A673 (cell line): ENCODE measurements around the gene SPATC1L. TPM values are rescaled to one million over a fixed set of nuclear protein-coding genes. Genes with fewer than 3 reads are reported as not detected.

Experiments
- BruUV-seq: library from RNA; stranded (reverse); fragments of 400-500 nt; replicated peaks from 2 replicates; lab custom pipeline; 2021; lab: Mats Ljungman, UMichigan
- CTCF ChIA-PET: fragments of 300-600 bp; sonication (Branson Sonifier 250); formaldehyde crosslinking; loops from one replicate; lab custom pipeline; 2022; ENCODE audit warnings: antibody characterized with exemption; lab: Charles Lee
- POLR2A ChIA-PET: fragments of 300-600 bp; sonication (Branson Sonifier 250); formaldehyde crosslinking; loops from one replicate; lab custom pipeline; 2022; ENCODE audit warnings: antibody characterized with exemption; ENCODE audit not compliant: low non-redundant PET; lab: Charles Lee
- DNase-seq: peaks from one replicate; pipeline ENCODE4 v3.0.0-alpha.2; 2015; ENCODE audit warnings: low spot score
- H3K27ac ChIP-seq: fragments of 200-600 bp; sonication (generic); 2 replicates; pipeline ENCODE4 v1.5.1; 2016; ENCODE audit warnings: mixed run types, low read depth, mild to moderate bottlenecking, mixed read lengths, antibody characterized with exemption, low read length; ENCODE audit not compliant: poor library complexity, severe bottlenecking
- H3K27me3 ChIP-seq: fragments of 200-600 bp; sonication (generic); replicated peaks from 2 replicates; pipeline ENCODE4 v1.6.1; 2017; ENCODE audit warnings: mixed run types, low read depth, mild to moderate bottlenecking, mixed read lengths, antibody characterized with exemption, low read length; ENCODE audit not compliant: insufficient read depth, poor library complexity
- H3K36me3 ChIP-seq: fragments of 200-600 bp; sonication (generic); 2 replicates; pipeline ENCODE4 v1.6.1; 2016; ENCODE audit warnings: mixed run types, mild to moderate bottlenecking, mixed read lengths, antibody characterized with exemption, low read length; ENCODE audit not compliant: insufficient read depth, poor library complexity, severe bottlenecking
- H3K4me1 ChIP-seq: fragments of 200-600 bp; sonication (generic); 2 replicates; pipeline ENCODE4 v1.6.1; 2017; ENCODE audit warnings: mixed run types, mild to moderate bottlenecking, mixed read lengths, antibody characterized with exemption, low read length; ENCODE audit not compliant: insufficient read depth, poor library complexity, severe bottlenecking
- H3K4me3 ChIP-seq: fragments of 200-600 bp; sonication (generic); 2 replicates; pipeline ENCODE4 v1.5.1; 2016; ENCODE audit warnings: low read depth, mixed run types, mild to moderate bottlenecking, mixed read lengths, low read length; ENCODE audit not compliant: poor library complexity, severe bottlenecking
- H3K9me3 ChIP-seq: fragments of 200-600 bp; sonication (generic); 2 replicates; pipeline ENCODE4 v1.6.1; 2016; ENCODE audit warnings: mixed run types, low read depth, mild to moderate bottlenecking, mixed read lengths, antibody characterized with exemption, low read length; ENCODE audit not compliant: poor library complexity, severe bottlenecking
- EZH2 ChIP-seq: fragments of 200-600 bp; sonication (generic); IDR thresholded peaks from 2 replicates; pipeline ENCODE4 v1.6.1; 2017; ENCODE audit warnings: borderline replicate concordance, low read depth, mild to moderate bottlenecking, mixed read lengths, antibody characterized with exemption, low read length; ENCODE audit not compliant: poor library complexity, severe bottlenecking
- intact Hi-C: fragments of 100-400 bp; cut with micrococcal nuclease; formaldehyde crosslinking; loops from one replicate; pipeline ENCODE4 v1.10.0; 2022; ENCODE audit not compliant: unreplicated experiment
- total RNA-seq: library from RNA; stranded (reverse); gene quantifications from 2 replicates; pipeline ENCODE4 v1.2.3, GENCODE V29; 2021
- TF ChIP-seq, protein P1 (sequence below): fragments of 300-800, 200-600 bp; sonication (generic); conservative IDR thresholded peaks from 2 replicates; pipeline ENCODE4 v1.5.1; 2017; ENCODE audit warnings: low read depth, mild to moderate bottlenecking, antibody characterized with exemption, low read length, moderate library complexity, mixed read lengths

SPATC1L gene
- total RNA-seq, 1 experiment from 2014 or later = 30.9 TPM

DNA sequence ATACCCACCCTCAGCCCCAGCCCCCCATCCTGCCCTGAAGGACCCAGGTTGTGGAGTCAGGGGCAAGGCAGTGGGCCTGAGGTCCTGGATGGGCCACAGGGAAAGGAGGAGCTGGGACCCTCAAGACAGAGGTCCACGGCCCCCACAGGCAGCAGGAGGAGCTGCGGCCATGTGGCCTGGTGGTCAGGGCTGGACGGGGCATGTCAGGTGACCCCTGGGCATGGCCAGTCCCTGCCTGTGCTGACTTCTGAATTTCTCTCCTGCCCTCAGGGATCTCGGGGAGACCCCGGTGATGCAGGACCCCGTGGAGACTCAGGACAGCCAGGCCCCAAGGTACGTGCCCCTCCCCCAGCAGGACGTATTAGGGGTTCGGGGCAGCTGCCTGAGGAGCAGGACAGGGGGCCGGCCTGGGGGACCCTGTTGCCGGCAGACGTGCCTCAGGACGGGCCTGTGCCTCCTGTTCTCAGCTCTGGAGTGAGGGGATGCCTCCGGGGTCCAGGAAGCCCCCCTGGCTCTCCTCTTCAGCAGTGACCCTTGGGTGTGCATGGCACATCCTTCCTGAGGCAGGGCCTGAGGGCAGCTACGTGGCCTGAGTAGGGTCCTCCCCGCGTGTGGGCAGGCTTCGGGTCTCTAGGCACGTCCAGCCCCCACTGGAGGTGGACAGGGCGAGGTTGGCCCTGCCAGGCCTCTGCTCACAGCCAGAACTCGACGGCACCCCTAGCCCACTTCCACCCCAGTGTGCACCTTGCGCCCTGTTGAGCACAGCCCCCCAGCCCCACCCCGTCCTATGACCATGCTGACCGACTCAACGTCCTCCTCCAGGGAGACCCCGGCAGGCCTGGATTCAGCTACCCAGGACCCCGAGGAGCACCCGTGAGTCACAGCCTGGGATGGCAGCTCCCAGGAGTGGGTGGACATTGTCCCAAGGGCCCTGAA is 62.7 kb downstream of the SPATC1L start:
- ChIA-PET POLR2A (no interaction called here), CTCF (no interaction called here)
- no peaks in the 10 kb centered on the region for H3K36me3 ChIP-seq

DNA sequence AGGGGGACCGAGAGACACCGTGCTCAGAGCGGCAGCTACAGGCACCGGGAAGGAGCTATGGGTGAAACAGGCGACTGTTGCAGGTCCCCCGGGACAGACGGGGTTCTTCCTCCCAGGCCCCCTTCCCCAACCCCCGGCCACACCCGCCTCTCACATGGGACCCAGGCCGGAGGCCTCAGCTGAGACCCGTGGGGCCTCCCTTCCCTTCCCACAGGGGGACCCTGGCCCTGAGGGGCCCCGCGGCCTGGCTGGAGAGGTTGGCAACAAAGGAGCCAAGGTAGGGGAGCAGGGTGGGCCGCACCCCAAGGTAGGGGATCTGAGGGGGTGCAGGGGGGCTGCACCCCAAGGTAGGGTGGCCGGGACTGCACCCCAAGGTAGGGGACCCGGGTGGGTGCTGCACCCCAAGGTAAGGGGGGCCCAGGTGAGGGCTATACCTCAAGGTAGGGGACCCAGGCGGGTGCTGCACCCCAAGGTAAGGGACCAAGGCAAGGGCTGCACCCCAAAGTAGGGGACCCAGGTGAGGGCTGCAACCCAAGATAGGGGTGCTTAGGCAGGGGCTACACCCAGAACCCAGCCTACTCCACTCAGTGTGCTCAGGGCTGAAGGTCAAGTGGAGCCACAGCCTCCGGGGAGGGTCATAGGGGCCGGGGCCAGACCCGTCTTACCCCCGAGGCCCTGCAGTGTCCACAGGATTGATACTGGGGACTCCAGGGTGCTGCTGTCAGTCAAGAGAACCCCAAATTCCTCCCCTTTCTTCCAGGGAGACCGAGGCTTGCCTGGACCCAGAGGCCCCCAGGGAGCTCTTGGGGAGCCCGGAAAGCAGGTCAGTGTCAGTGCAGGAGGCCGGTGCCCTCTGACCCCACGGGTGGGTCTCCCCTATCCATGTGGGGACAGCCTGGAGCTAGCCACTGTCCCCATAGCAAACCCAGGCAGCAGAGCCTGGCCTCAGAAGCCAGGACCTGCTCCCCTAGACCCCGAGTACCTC is 63.7 kb downstream of the SPATC1L start:
- Histone ChIP-seq H3K27me3 (no peaks in the 10 kb centered on the region), H3K36me3 (no peaks in the 10 kb centered on the region), H3K9me3 (no peaks in the 10 kb centered on the region), H3K4me3 (no peak overlapping the region), H3K4me1 (no peaks in the 10 kb centered on the region), H3K27ac (no peak overlapping the region)
- intact Hi-C loops = no loop called here
- TF ChIP-seq, protein P1, sequence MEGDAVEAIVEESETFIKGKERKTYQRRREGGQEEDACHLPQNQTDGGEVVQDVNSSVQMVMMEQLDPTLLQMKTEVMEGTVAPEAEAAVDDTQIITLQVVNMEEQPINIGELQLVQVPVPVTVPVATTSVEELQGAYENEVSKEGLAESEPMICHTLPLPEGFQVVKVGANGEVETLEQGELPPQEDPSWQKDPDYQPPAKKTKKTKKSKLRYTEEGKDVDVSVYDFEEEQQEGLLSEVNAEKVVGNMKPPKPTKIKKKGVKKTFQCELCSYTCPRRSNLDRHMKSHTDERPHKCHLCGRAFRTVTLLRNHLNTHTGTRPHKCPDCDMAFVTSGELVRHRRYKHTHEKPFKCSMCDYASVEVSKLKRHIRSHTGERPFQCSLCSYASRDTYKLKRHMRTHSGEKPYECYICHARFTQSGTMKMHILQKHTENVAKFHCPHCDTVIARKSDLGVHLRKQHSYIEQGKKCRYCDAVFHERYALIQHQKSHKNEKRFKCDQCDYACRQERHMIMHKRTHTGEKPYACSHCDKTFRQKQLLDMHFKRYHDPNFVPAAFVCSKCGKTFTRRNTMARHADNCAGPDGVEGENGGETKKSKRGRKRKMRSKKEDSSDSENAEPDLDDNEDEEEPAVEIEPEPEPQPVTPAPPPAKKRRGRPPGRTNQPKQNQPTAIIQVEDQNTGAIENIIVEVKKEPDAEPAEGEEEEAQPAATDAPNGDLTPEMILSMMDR = no peak
- TF ChIP-seq EZH2 = no peak
- ChIA-PET POLR2A (no interaction called here), CTCF (no interaction called here)
- DNase-seq = no peak
- BruUV-seq = no TSS peak

More for the DNA sequence above, 62.7 kb downstream of the SPATC1L start:
- no peak overlapping the region for H3K27ac ChIP-seq
- no peaks in the 10 kb centered on the region for H3K9me3 ChIP-seq
- no peak overlapping the region for H3K4me3 ChIP-seq
- no peaks in the 10 kb centered on the region for H3K27me3 ChIP-seq
- TF ChIP-seq EZH2 = no peak
- TF ChIP-seq, protein P1 = no peak
- no TSS peak for BruUV-seq
- no peak for DNase-seq
- no peaks in the 10 kb centered on the region for H3K4me1 ChIP-seq
- intact Hi-C loops = no loop called here

DNA sequence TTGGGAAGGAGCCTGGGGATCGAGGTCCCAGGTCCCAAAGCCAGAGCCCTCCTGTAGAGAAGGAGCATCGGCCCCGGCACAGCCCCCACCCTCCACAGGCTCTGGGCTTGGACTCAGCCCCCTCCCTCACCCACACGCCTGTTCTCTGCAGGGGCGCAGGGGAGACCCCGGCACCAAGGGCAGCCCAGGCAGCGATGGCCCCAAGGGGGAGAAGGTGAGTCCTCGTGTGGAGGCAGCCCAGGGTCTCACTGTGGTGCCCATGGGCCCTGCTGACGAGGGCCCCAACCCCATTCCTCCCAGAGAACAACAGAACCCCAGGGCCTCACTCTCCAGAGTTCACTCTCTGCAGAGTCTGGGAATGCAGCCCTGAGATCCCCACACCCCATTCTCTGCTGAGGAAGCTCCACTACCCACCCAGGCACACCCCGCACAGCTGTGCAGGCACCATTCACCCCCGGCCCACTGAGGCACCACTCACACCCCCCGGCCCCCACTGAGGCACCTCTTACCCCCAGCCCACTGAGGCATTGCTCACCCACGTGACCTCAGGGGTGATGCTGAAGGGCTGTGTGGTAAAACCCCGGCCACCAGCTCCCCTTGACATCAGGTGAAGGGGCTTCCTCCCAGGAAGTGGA is 64.5 kb downstream of the SPATC1L start:
- DNase-seq = no peak

More for the DNA sequence above, 64.5 kb downstream of the SPATC1L start:
- ChIA-PET POLR2A (no interaction called here), CTCF (no interaction called here)
- Histone ChIP-seq H3K9me3 (no peaks in the 10 kb centered on the region), H3K27ac (no peak overlapping the region), H3K4me3 (no peak overlapping the region), H3K36me3 (no peaks in the 10 kb centered on the region), H3K27me3 (no peaks in the 10 kb centered on the region), H3K4me1 (no peaks in the 10 kb centered on the region)
- intact Hi-C loops = no loop called here
- no peak for TF ChIP-seq EZH2
- TF ChIP-seq, protein P1 = no peak
- no TSS peak for BruUV-seq
